H1 (cell line): ENCODE measurements around the gene AP5S1. TPM values are rescaled to one million over a fixed set of nuclear protein-coding genes. Genes with fewer than 3 reads are reported as not detected.

Experiments used
- CTCF ChIA-PET: fragments of 300-600 bp; sonication (Branson Sonifier 250); formaldehyde crosslinking; loops from one replicate; lab custom pipeline; 2021; ENCODE audit not compliant: partially characterized antibody; lab: Charles Lee
- POLR2A ChIA-PET: fragments of 300-600 bp; sonication (Branson Sonifier 250); formaldehyde crosslinking; loops from one replicate; lab custom pipeline; 2021; ENCODE audit warnings: inconsistent platforms; ENCODE audit not compliant: partially characterized antibody; lab: Charles Lee
- DNase-seq, 2 experiments: peaks; one replicate each; pipeline versions ENCODE4 v3.0.0 to v3.0.0-alpha.2; 2010 to 2022; ENCODE audit warnings: low spot score in 2 of 2, low read depth in 1 of 2, mixed read lengths in 1 of 2
- FAIRE-seq: peaks from 2 replicates; lab custom pipeline; 2011; peaks lifted over from hg19 to GRCh38; lab: Jason Lieb, UNC
- H2AFZ ChIP-seq: 2 replicates; pipeline ENCODE4 v1.8.1; 2012; ENCODE audit warnings: low read length, inconsistent platforms
- H2AK5ac ChIP-seq: 2 replicates; pipeline ENCODE4 v1.6.1; 2013; ENCODE audit warnings: low read depth, low read length
- H2BK120ac ChIP-seq: replicated peaks from 2 replicates; pipeline ENCODE3; 2013; ENCODE audit warnings: low read depth, low read length, inconsistent platforms
- H2BK12ac ChIP-seq: 2 replicates; pipeline ENCODE4 v1.6.1; 2013; ENCODE audit warnings: low read depth, low read length
- H2BK15ac ChIP-seq: 2 replicates; pipeline ENCODE4 v1.6.1; 2013; ENCODE audit warnings: low read length
- H2BK20ac ChIP-seq: 2 replicates; pipeline ENCODE4 v1.6.1; 2013; ENCODE audit warnings: low read length
- H2BK5ac ChIP-seq: 2 replicates; pipeline ENCODE4 v1.6.1; 2013; ENCODE audit warnings: low read depth, low read length
- H3K14ac ChIP-seq: 2 replicates; pipeline ENCODE4 v1.6.1; 2013; ENCODE audit warnings: inconsistent platforms; ENCODE audit not compliant: insufficient read length
- H3K18ac ChIP-seq: 2 replicates; pipeline ENCODE4 v1.6.1; 2013; ENCODE audit warnings: low read length; ENCODE audit errors: extremely low read depth
- H3K23ac ChIP-seq: 2 replicates; pipeline ENCODE4 v1.6.1; 2013; ENCODE audit warnings: inconsistent platforms; ENCODE audit not compliant: insufficient read length
- H3K23me2 ChIP-seq: 2 replicates; pipeline ENCODE4 v1.6.1; 2013; ENCODE audit warnings: low read depth, low read length
- H3K27ac ChIP-seq: 2 replicates; pipeline ENCODE4 v1.6.1; 2011; ENCODE audit warnings: low read depth, low read length, inconsistent platforms
- H3K27me3 ChIP-seq, 4 experiments: replicated peaks in 1 of 4; 1 replicate in 1 of 4; 2 replicates in 3 of 4; pipeline versions ENCODE4 v1.6.1 to v1.8.1; 2011 to 2013; ENCODE audit warnings: low read length in 3 of 4, mild to moderate bottlenecking in 3 of 4, inconsistent platforms in 2 of 4, mixed read lengths in 2 of 4, moderate library complexity in 1 of 4; ENCODE audit not compliant: control insufficient read depth in 3 of 4, insufficient read depth in 3 of 4; ENCODE audit errors: extremely low read depth in 1 of 4
- H3K36me3 ChIP-seq, 4 experiments: 2 replicates each; pipeline versions ENCODE4 v1.6.1 to v1.8.1; 2011 to 2013; ENCODE audit warnings: mild to moderate bottlenecking in 4 of 4, low read length in 3 of 4, moderate library complexity in 2 of 4, control low read depth in 1 of 4, inconsistent platforms in 1 of 4; ENCODE audit not compliant: insufficient read depth in 4 of 4, control insufficient read depth in 2 of 4
- H3K4ac ChIP-seq: replicated peaks from 2 replicates; pipeline ENCODE3; 2013; ENCODE audit warnings: low read length, low read depth, mixed read lengths, inconsistent platforms; ENCODE audit not compliant: insufficient read length
- H3K4me1 ChIP-seq, 4 experiments: replicated peaks in 1 of 4; 1 replicate in 1 of 4; 2 replicates in 3 of 4; pipeline versions ENCODE4 v1.6.1 to v1.8.1; 2011 to 2013; ENCODE audit warnings: low read length in 3 of 4, inconsistent platforms in 2 of 4, mixed read lengths in 1 of 4; ENCODE audit not compliant: insufficient read depth in 4 of 4, control insufficient read depth in 3 of 4
- H3K4me2 ChIP-seq, 2 experiments: 2 replicates each; pipeline versions ENCODE4 v1.6.1 to v1.8.1; 2011 to 2013; ENCODE audit warnings: low read depth in 2 of 2, low read length in 2 of 2, control low read depth in 1 of 2, inconsistent platforms in 1 of 2, mild to moderate bottlenecking in 1 of 2; ENCODE audit not compliant: insufficient read depth in 1 of 2
- H3K4me3 ChIP-seq, 4 experiments: fragments of 200-600, 300-600 bp in 1 of 4; sonication (generic), shearing (Covaris generic), sonication (Bioruptor Twin) in 1 of 4; 2 replicates each; pipeline versions ENCODE4 v1.5.1 to v1.8.1; 2011 to 2016; ENCODE audit warnings: low read length in 4 of 4, low read depth in 3 of 4, control low read depth in 2 of 4, inconsistent platforms in 2 of 4, mild to moderate bottlenecking in 2 of 4, mixed read lengths in 1 of 4, moderate library complexity in 1 of 4; ENCODE audit not compliant: insufficient read depth in 2 of 4; ENCODE audit errors: extremely low read depth in 1 of 4
- H3K56ac ChIP-seq: replicated peaks from 2 replicates; pipeline ENCODE3; 2013; ENCODE audit warnings: low read depth, mild to moderate bottlenecking, mixed read lengths, low read length, inconsistent platforms; ENCODE audit not compliant: insufficient read length
- H3K79me1 ChIP-seq: 2 replicates; pipeline ENCODE4 v1.6.1; 2013; ENCODE audit warnings: low read depth, low read length, control low read depth
- H3K79me2 ChIP-seq, 2 experiments: 2 replicates each; pipeline versions ENCODE4 v1.6.1 to v1.8.1; 2012 to 2013; ENCODE audit warnings: low read length in 2 of 2, mild to moderate bottlenecking in 2 of 2, inconsistent platforms in 1 of 2; ENCODE audit not compliant: insufficient read depth in 2 of 2, control insufficient read depth in 1 of 2
- H3K9ac ChIP-seq, 4 experiments: replicated peaks in 1 of 4; 1 replicate in 1 of 4; 2 replicates in 3 of 4; pipeline versions ENCODE4 v1.6.1 to v1.8.1; 2011 to 2013; ENCODE audit warnings: low read depth in 3 of 4, low read length in 3 of 4, control low read depth in 2 of 4, mild to moderate bottlenecking in 2 of 4, moderate library complexity in 2 of 4, inconsistent platforms in 1 of 4; ENCODE audit errors: extremely low read depth in 1 of 4
- H3K9me3 ChIP-seq, 2 experiments: 2 replicates each; pipeline versions ENCODE4 v1.6.1 to v1.8.1; 2012 to 2013; ENCODE audit warnings: mild to moderate bottlenecking in 2 of 2, moderate library complexity in 2 of 2, control low read depth in 1 of 2, inconsistent platforms in 1 of 2, low read depth in 1 of 2, low read length in 1 of 2, mixed read lengths in 1 of 2; ENCODE audit not compliant: insufficient read depth in 2 of 2
- H4K20me1 ChIP-seq, 2 experiments: replicated peaks in 1 of 2; 2 replicates each; pipeline versions ENCODE3 to v1.8.1; 2011 to 2013; ENCODE audit warnings: inconsistent platforms in 2 of 2, low read length in 2 of 2, mild to moderate bottlenecking in 1 of 2; ENCODE audit not compliant: insufficient read depth in 2 of 2, control insufficient read depth in 1 of 2
- H4K5ac ChIP-seq: 2 replicates; pipeline ENCODE4 v1.6.1; 2013; ENCODE audit warnings: low read length, low read depth, mixed read lengths, inconsistent platforms; ENCODE audit not compliant: insufficient read length
- H4K8ac ChIP-seq: 2 replicates; pipeline ENCODE4 v1.8.0; 2013; ENCODE audit warnings: mild to moderate bottlenecking, moderate library complexity, low read length, inconsistent platforms; ENCODE audit not compliant: insufficient read depth; ENCODE audit errors: extremely low read depth
- H4K91ac ChIP-seq: replicated peaks from 2 replicates; pipeline ENCODE3; 2013; ENCODE audit warnings: low read length, mixed read lengths, inconsistent platforms; ENCODE audit not compliant: insufficient read length
- POLR2AphosphoS5 ChIP-seq: IDR thresholded peaks from 2 replicates; pipeline ENCODE4 v1.6.1; 2011; ENCODE audit warnings: low read depth, low read length
- WGBS, 2 experiments: shearing (Covaris generic) in 1 of 2; methylation state at CpG; one replicate each; pipeline versions ENCODE4 v1.1.6 to v1.1.7; 2013 to 2015; ENCODE audit warnings: low lambda C conversion rate in 2 of 2, mixed read lengths in 2 of 2, inconsistent platforms in 1 of 2, low coverage in 1 of 2, missing lambda C conversion rate in 1 of 2; ENCODE audit not compliant: insufficient replicate concordance in 2 of 2, insufficient coverage in 1 of 2, insufficient read length in 1 of 2; ENCODE audit errors: extremely low coverage in 1 of 2, missing lambda C conversion rate in 1 of 2; 5-methylcytosine and 5-hydroxymethylcytosine counted together
- polyA plus RNA-seq, 7 experiments: library from polyadenylated mRNA; depleted of rRNA in 3 of 7; stranded (reverse) in 5 of 7; unstranded in 2 of 7; fragments of >200 nt in 5 of 7; fragments of 200-250 nt in 2 of 7; gene quantifications; 1 replicate in 5 of 7; 2 replicates in 1 of 7; 4 replicates in 1 of 7; pipeline versions ENCODE4 v1.2.1 to v1.2.3, GENCODE V29; 2011 to 2013; ENCODE audit warnings: missing spikeins in 2 of 7, mixed read lengths in 2 of 7
- total RNA-seq: library from RNA; stranded (reverse); fragmentation: NEBNext Ultra II Directional; extraction: Animal tissue kit (Norgen Biotek cat#: 25700); gene quantifications from 2 replicates; pipeline ENCODE4 v1.2.1, GENCODE V29; 2021
- TF ChIP-seq, protein P1 (sequence below), 3 experiments: IDR thresholded peaks; 1 replicate in 2 of 3; 2 replicates in 1 of 3; pipeline versions ENCODE4 v1.5.1 to v1.6.1; 2011; ENCODE audit warnings: low read length in 3 of 3, mild to moderate bottlenecking in 3 of 3, inconsistent platforms in 2 of 3, low read depth in 1 of 3, moderate library complexity in 1 of 3; ENCODE audit not compliant: insufficient read depth in 1 of 3; ENCODE audit errors: control extremely low read depth in 1 of 3

AP5S1 gene
- total and polyA plus RNA-seq, 2 of the 8 experiments (the other 6 are each of a cell fraction or from before 2014, with no cell fraction given), result 3.3 to 3.7 TPM

GRCh38 chr20:3875378-3875974 is 55.1 kb downstream of the AP5S1 start:
- ChIA-PET CTCF (interaction anchor here (0.6 to 2.1 kb wide), 9 partner anchors 8 to 196 kb away, joined by 3 to 7 read pairs (median 3); partner anchors contain the start of gene ADISSP), POLR2A (interaction anchor here (1.0 to 6.3 kb wide), 7 partner anchors 9 to 20 kb away, joined by 4 to 34 read pairs (median 7); no protein-coding TSS in a partner anchor)
- Histone ChIP-seq H3K18ac (no peak overlapping the region), H4K5ac (no peak overlapping the region), H3K9ac (no peak overlapping the region), H3K36me3 (peaks cover 0 to 3% (median 1%) of the 10 kb centered on the region in 4 experiments; a peak in 2 of 8 replicates), H3K9me3 (no peaks in the 10 kb centered on the region), H4K20me1 (peaks cover 0 to 2% of the 10 kb centered on the region in 2 experiments), H4K8ac (no peak overlapping the region), H3K14ac (no peak overlapping the region), H2AFZ (no peak overlapping the region), H3K23me2 (no peaks in the 10 kb centered on the region), H2BK15ac (no peak overlapping the region), H3K79me1 (peaks cover 2% of the 10 kb centered on the region; the same call in 1 of the 2 replicates), H3K79me2 (no peaks in the 10 kb centered on the region), H3K56ac (no peak overlapping the region), H3K4me2 (no peak overlapping the region), H3K4ac (no peak overlapping the region), H2BK120ac (no peak overlapping the region), H3K27me3 (no peaks in the 10 kb centered on the region), H3K23ac (no peak overlapping the region), H4K91ac (no peak overlapping the region), H2BK12ac (no peak overlapping the region), H2BK20ac (no peak overlapping the region), H3K4me1 (no peaks in the 10 kb centered on the region), H2BK5ac (no peak overlapping the region), H3K27ac (no peak overlapping the region), H2AK5ac (no peak overlapping the region), H3K4me3 (no peak overlapping the region)
- WGBS, 2 experiments, result 88% methylated on average over 9 of the region's 9 CpGs; no CpG with 5 or more reads in 1 of the 2 experiments
- DNase-seq (no peak), FAIRE-seq (no peak)
- TF ChIP-seq, protein P1, sequence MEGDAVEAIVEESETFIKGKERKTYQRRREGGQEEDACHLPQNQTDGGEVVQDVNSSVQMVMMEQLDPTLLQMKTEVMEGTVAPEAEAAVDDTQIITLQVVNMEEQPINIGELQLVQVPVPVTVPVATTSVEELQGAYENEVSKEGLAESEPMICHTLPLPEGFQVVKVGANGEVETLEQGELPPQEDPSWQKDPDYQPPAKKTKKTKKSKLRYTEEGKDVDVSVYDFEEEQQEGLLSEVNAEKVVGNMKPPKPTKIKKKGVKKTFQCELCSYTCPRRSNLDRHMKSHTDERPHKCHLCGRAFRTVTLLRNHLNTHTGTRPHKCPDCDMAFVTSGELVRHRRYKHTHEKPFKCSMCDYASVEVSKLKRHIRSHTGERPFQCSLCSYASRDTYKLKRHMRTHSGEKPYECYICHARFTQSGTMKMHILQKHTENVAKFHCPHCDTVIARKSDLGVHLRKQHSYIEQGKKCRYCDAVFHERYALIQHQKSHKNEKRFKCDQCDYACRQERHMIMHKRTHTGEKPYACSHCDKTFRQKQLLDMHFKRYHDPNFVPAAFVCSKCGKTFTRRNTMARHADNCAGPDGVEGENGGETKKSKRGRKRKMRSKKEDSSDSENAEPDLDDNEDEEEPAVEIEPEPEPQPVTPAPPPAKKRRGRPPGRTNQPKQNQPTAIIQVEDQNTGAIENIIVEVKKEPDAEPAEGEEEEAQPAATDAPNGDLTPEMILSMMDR (IDR thresholded peaks at IDR 0.05; ENCODE audit: control extremely low read depth in 1 of 3, insufficient read depth in 1 of 3, low read depth in 1 of 3, low read length in 3 of 3), result no peak
- peak; percentile 51; the same call in 1 of the 2 replicates for TF ChIP-seq POLR2AphosphoS5
